Heart left ventricle (tissue), 13 donors: ENCODE measurements around the gene APOD.

ENCODE experiments used
- POLR2A ChIP-seq, 2 donors: fragments of 450-650 bp; IDR thresholded peaks; one replicate each; pipeline ENCODE4 v1.6.1; 2017; ENCODE audit warnings: antibody characterized with exemption in 2 of 2, mild to moderate bottlenecking in 2 of 2, moderate library complexity in 2 of 2
- TF ChIP-seq, protein P1 (sequence below), 12 donors: fragments of 200-600 bp; sonication (generic) in 4 of 12; IDR thresholded peaks; one replicate each; pipeline versions ENCODE4 v1.5.0 to v1.8.0; 2018 to 2022; ENCODE audit warnings: antibody characterized with exemption in 12 of 12, mild to moderate bottlenecking in 5 of 12
- donor health status: ischemic (EF 13 %, LVEDD 7.1; RV severe dilation, severe dysfunction).
- donor health status: DM: no; HTN: yes; CAD: no.
- donor health status: DM: no; HTN: no; CAD: no.
- donor health status: ischemic (EF 25% LVEDD 6.9; RV normal size, moderate dysfunction).
- donor health status: ischemic (EF 25% LVEDD 5.7; RV mildly dilated, moderate dysfunction).
- donor health status: ischemic (EF 35%, LVEDD 5.7; RV mildly dilated, moderate dysfunction).
- donor health status: nonischemic (EF 11% LVEDD 7.7; RV severe dilation, severe dysfunction).
- donor health status: DM: yes; HTN: yes; CAD: no.
- donor health status: PGD.
- donor health status: ischemic (EF 29% LVEDD 5.4; RV normal size, mild dysfunction).
- donor health status: nonischemic (EF 23%, LVEDD 6.1; RV moderate dilation, normal function).

DNA sequence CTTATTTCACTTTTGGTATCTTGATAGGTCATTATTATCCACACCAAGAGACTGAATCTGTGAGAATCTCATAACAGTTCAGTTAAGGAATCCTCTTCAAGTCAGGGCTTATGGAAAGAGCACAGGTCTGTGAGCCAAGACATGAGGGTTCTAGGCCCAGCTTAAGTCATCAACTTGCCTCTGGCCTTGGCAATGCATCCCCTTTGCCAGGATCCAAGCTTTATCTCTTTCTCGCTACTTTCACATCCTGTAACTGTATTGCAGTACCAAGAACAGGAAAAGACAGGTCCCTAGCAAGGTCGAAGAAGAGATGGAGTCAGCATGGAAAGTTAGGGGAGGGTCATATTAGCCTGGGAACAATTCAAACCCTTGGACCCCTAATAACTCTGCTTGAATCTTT, 13.5 kb upstream of the APOD start:
- TF ChIP-seq, protein P1, sequence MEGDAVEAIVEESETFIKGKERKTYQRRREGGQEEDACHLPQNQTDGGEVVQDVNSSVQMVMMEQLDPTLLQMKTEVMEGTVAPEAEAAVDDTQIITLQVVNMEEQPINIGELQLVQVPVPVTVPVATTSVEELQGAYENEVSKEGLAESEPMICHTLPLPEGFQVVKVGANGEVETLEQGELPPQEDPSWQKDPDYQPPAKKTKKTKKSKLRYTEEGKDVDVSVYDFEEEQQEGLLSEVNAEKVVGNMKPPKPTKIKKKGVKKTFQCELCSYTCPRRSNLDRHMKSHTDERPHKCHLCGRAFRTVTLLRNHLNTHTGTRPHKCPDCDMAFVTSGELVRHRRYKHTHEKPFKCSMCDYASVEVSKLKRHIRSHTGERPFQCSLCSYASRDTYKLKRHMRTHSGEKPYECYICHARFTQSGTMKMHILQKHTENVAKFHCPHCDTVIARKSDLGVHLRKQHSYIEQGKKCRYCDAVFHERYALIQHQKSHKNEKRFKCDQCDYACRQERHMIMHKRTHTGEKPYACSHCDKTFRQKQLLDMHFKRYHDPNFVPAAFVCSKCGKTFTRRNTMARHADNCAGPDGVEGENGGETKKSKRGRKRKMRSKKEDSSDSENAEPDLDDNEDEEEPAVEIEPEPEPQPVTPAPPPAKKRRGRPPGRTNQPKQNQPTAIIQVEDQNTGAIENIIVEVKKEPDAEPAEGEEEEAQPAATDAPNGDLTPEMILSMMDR (IDR thresholded peaks at IDR 0.05), result no peak
- no peak for TF ChIP-seq POLR2A (IDR thresholded peaks at IDR 0.05)
